HL-60 (cell line): Measurements from ENCODE around the gene CLEC2B.

ENCODE experiments used
- DNase-seq, 2 experiments: peaks; one replicate each; pipeline ENCODE4 v3.0.0-alpha.2; 2010 to 2020; ENCODE audit warnings: low read depth in 1 of 2, low spot score in 1 of 2
- H3K27ac ChIP-seq: fragments of 250-450 bp; sonication (Bioruptor Pico); replicated peaks from 2 replicates; pipeline ENCODE4 v1.5.1; 2020; ENCODE audit warnings: mild to moderate bottlenecking, moderate library complexity
- H3K27me3 ChIP-seq: fragments of 250-450 bp; sonication (Bioruptor Pico); 2 replicates; pipeline ENCODE4 v1.5.1; 2021; ENCODE audit warnings: mild to moderate bottlenecking, moderate library complexity; ENCODE audit not compliant: insufficient read depth, poor library complexity, severe bottlenecking
- H3K4me3 ChIP-seq: replicated peaks from 2 replicates; pipeline ENCODE4 v1.5.1; 2011; ENCODE audit warnings: mild to moderate bottlenecking, control low read depth, low read length; ENCODE audit not compliant: insufficient read depth
- CTCF ChIP-seq: IDR thresholded peaks from one replicate; pipeline ENCODE4 v1.5.1; 2011; ENCODE audit warnings: low read length, control low read depth, inconsistent platforms; ENCODE audit not compliant: insufficient read depth
- GABPA ChIP-seq: IDR thresholded peaks from 2 replicates; pipeline ENCODE4 v1.6.1; 2012; ENCODE audit warnings: low read depth
- POLR2AphosphoS5 ChIP-seq: IDR thresholded peaks from 2 replicates; pipeline ENCODE4 v1.6.1; 2012; ENCODE audit warnings: low read depth
- REST ChIP-seq: IDR thresholded peaks from 2 replicates; pipeline ENCODE4 v1.6.1; 2012; ENCODE audit warnings: low read depth; ENCODE audit not compliant: insufficient replicate concordance
- SPI1 ChIP-seq: IDR thresholded peaks from 2 replicates; pipeline ENCODE4 v1.6.1; 2012; ENCODE audit warnings: low read depth, mild to moderate bottlenecking, borderline replicate concordance

The CLEC2B gene

GRCh38 chr12:9829483-9829882, 39.7 kb downstream of the CLEC2B start:
- TF ChIP-seq SPI1 = no peak
- TF ChIP-seq REST = no peak
- no peak for TF ChIP-seq GABPA
- no peak for TF ChIP-seq POLR2AphosphoS5
- no peak for TF ChIP-seq CTCF
- Histone ChIP-seq H3K27me3 (no peaks in the 10 kb centered on the region), H3K4me3 (no peak overlapping the region), H3K27ac (no peak overlapping the region)
- no peak for DNase-seq

- Histone ChIP-seq H3K4me3 (no peak within 1 kb of the TSS), H3K27ac (no peak within 1 kb of the TSS), H3K27me3 (no peaks in the 10 kb centered on the region)
- no peak for DNase-seq
- TF ChIP-seq SPI1 (no peak), REST (no peak), POLR2AphosphoS5 (no peak), CTCF (no peak), GABPA (no peak)
These were observed 41.8 kb downstream of the CLEC2B start, which contains the start of gene KLRF1 for GRCh38 chr12:9827209-9827888. KLRF1 (plus strand) TSS chr12:9827481; CDS start chr12:9827545, 64 bp downstream.

GRCh38 chr12:9820281-9820930, 48.7 kb downstream of the CLEC2B start:
- TF ChIP-seq GABPA (no peak), CTCF (no peak), REST (no peak), POLR2AphosphoS5 (no peak), SPI1 (no peak)
- DNase-seq = no peak
- Histone ChIP-seq H3K27ac (no peak overlapping the region), H3K4me3 (no peak overlapping the region), H3K27me3 (no peaks in the 10 kb centered on the region)
